Stimulated activated CD4-positive, alpha-beta T cell treated with anti-CD3 and anti-CD28 coated beads, TNF-alpha, amount 100 ng/mL, for 1 hour (primary cell): ENCODE data around the gene TSPAN3.

ENCODE experiments used
- DNase-seq, 3 donors: peaks; one replicate each; pipeline ENCODE4 v3.0.0-alpha.2; 2020; ENCODE audit warnings: low read depth in 3 of 3, low spot score in 1 of 3

Gene TSPAN3

GRCh38 chr15:77025083-77025901 lies 45.6 kb downstream of the TSPAN3 start:
- no peak for DNase-seq

- DNase-seq = peak in 2 of 3 donors; percentile 39 to 66
Measured at GRCh38 chr15:77024273-77025082, 46.4 kb downstream of the TSPAN3 start.

GRCh38 chr15:77023576-77024272 lies 47.2 kb downstream of the TSPAN3 start:
- DNase-seq = no peak

GRCh38 chr15:77022646-77023575 lies 48.0 kb downstream of the TSPAN3 start:
- DNase-seq = no peak

GRCh38 chr15:77021803-77022381 lies 49.0 kb downstream of the TSPAN3 start:
- DNase-seq = no peak

- DNase-seq = no peak
Measured at GRCh38 chr15:77021088-77021481, 49.8 kb downstream of the TSPAN3 start.

GRCh38 chr15:77020348-77021087 lies 50.4 kb downstream of the TSPAN3 start:
- no peak for DNase-seq

GRCh38 chr15:77019521-77020331 lies 51.2 kb downstream of the TSPAN3 start:
- no peak for DNase-seq

GRCh38 chr15:77018796-77019505 lies 52.0 kb downstream of the TSPAN3 start:
- no peak for DNase-seq

- DNase-seq = no peak
Measured at GRCh38 chr15:77017761-77018720, 52.9 kb downstream of the TSPAN3 start.

- no peak for DNase-seq
Measured at GRCh38 chr15:77017091-77017660, 53.7 kb downstream of the TSPAN3 start.

- no peak for DNase-seq
Measured at GRCh38 chr15:77016321-77016695, 54.6 kb downstream of the TSPAN3 start.

GRCh38 chr15:77015646-77016320 lies 55.1 kb downstream of the TSPAN3 start:
- DNase-seq = no peak

- no peak for DNase-seq
Measured at GRCh38 chr15:77014132-77015081, 56.5 kb downstream of the TSPAN3 start.

GRCh38 chr15:77013776-77014131 lies 57.2 kb downstream of the TSPAN3 start:
- peak; percentile 66 to 80 (median 77) for DNase-seq
